Endothelial cell of umbilical vein (primary cell): ENCODE measurements around the gene SFMBT1. TPM values are rescaled to one million over a fixed set of nuclear protein-coding genes. Genes with fewer than 3 reads are reported as not detected.

Experiments
- BruUV-seq: library from RNA; stranded (reverse); fragments of 400-500 nt; replicated peaks from 2 replicates; lab custom pipeline; 2021; lab: Mats Ljungman, UMichigan
- CTCF ChIA-PET: fragments of 300-600, 350-600 bp; sonication (Branson Sonifier 250); formaldehyde crosslinking; loops from one replicate; lab custom pipeline; 2021; ENCODE audit warnings: antibody characterized with exemption, inconsistent platforms; lab: Charles Lee
- POLR2A ChIA-PET: fragments of 300-600, 350-600 bp; sonication (Branson Sonifier 250); formaldehyde crosslinking; loops from one replicate; lab custom pipeline; 2021; ENCODE audit warnings: antibody characterized with exemption, inconsistent platforms; lab: Charles Lee
- DNase-seq: peaks from one replicate; pipeline ENCODE4 v3.0.0-alpha.2; 2011; ENCODE audit warnings: low read depth, low spot score
- FAIRE-seq: peaks from 2 replicates; lab custom pipeline; 2011; peaks lifted over from hg19 to GRCh38; lab: Jason Lieb, UNC
- H2AFZ ChIP-seq: 2 replicates; pipeline ENCODE4 v1.6.0; 2012; ENCODE audit warnings: low read depth, low read length, control low read depth, inconsistent platforms
- H3K27ac ChIP-seq: 2 replicates; pipeline ENCODE4 v1.5.1; 2011; ENCODE audit warnings: low read depth, mild to moderate bottlenecking, control low read depth, low read length, moderate library complexity; ENCODE audit not compliant: insufficient read depth
- H3K27me3 ChIP-seq, 2 experiments: 2 replicates each; pipeline versions ENCODE4 v1.6.0 to v1.6.1; 2011; ENCODE audit warnings: low read length in 2 of 2, mixed read lengths in 1 of 2; ENCODE audit not compliant: control insufficient read depth in 2 of 2, insufficient read depth in 2 of 2
- H3K36me3 ChIP-seq, 2 experiments: 2 replicates in 1 of 2; 3 replicates in 1 of 2; pipeline ENCODE4 v1.5.1; 2011; ENCODE audit warnings: low read length in 2 of 2, mild to moderate bottlenecking in 1 of 2, moderate library complexity in 1 of 2; ENCODE audit not compliant: control insufficient read depth in 2 of 2, insufficient read depth in 2 of 2; ENCODE audit errors: extremely low read depth in 1 of 2
- H3K4me1 ChIP-seq: 3 replicates; pipeline ENCODE4 v1.5.1; 2011; ENCODE audit warnings: mild to moderate bottlenecking, low read length; ENCODE audit not compliant: control insufficient read depth, insufficient read depth; ENCODE audit errors: extremely low read depth
- H3K4me2 ChIP-seq: 2 replicates; pipeline ENCODE4 v1.6.1; 2011; ENCODE audit warnings: low read length, control low read depth, mixed read lengths; ENCODE audit not compliant: insufficient read depth
- H3K4me3 ChIP-seq, 3 experiments: fragments of 200-600 bp in 1 of 3; sonication (generic), shearing (Covaris generic) in 1 of 3; replicated peaks in 1 of 3; 2 replicates each; pipeline ENCODE4 v1.5.1; 2011 to 2016; ENCODE audit warnings: control low read depth in 3 of 3, low read length in 3 of 3, mild to moderate bottlenecking in 2 of 3, inconsistent platforms in 1 of 3, low read depth in 1 of 3, moderate library complexity in 1 of 3; ENCODE audit not compliant: insufficient read depth in 1 of 3
- H3K79me2 ChIP-seq: 2 replicates; pipeline ENCODE4 v1.6.0; 2012; ENCODE audit warnings: low read length, inconsistent platforms; ENCODE audit not compliant: control insufficient read depth, insufficient read depth
- H3K9ac ChIP-seq: replicated peaks from 2 replicates; pipeline ENCODE3; 2011; ENCODE audit warnings: low read length, control low read depth; ENCODE audit not compliant: insufficient read depth; ENCODE audit errors: extremely low read depth
- H3K9me1 ChIP-seq: replicated peaks from 3 replicates; pipeline ENCODE4 v1.6.0; 2011; ENCODE audit warnings: mild to moderate bottlenecking, low read length; ENCODE audit not compliant: control insufficient read depth, insufficient read depth; ENCODE audit errors: extremely low read depth
- H3K9me3 ChIP-seq: replicated peaks from 2 replicates; pipeline ENCODE4 v1.5.1; 2012; ENCODE audit warnings: low read length, inconsistent platforms; ENCODE audit not compliant: control insufficient read depth, insufficient read depth
- H4K20me1 ChIP-seq: replicated peaks from 2 replicates; pipeline ENCODE3; 2011; ENCODE audit warnings: mild to moderate bottlenecking, low read length; ENCODE audit not compliant: control insufficient read depth, insufficient read depth; ENCODE audit errors: extremely low read depth
- CTCF ChIP-seq, 2 donors: IDR thresholded peaks; 1 replicate in 1 of 2; 2 replicates in 1 of 2; pipeline ENCODE4 v1.5.1; 2011; ENCODE audit warnings: low read length in 2 of 2, mild to moderate bottlenecking in 2 of 2, moderate library complexity in 2 of 2, control low read depth in 1 of 2, inconsistent platforms in 1 of 2, low read depth in 1 of 2; ENCODE audit not compliant: insufficient read depth in 1 of 2; ENCODE audit errors: extremely low read depth in 1 of 2
- EZH2 ChIP-seq: IDR thresholded peaks from 2 replicates; pipeline ENCODE4 v1.6.1; 2012; ENCODE audit warnings: borderline replicate concordance, low read depth, mild to moderate bottlenecking, moderate library complexity, low read length, inconsistent platforms; ENCODE audit not compliant: severe bottlenecking
- FOS ChIP-seq: IDR thresholded peaks from 2 replicates; pipeline ENCODE4 v1.6.1; 2011; ENCODE audit warnings: mild to moderate bottlenecking, low read length, moderate library complexity, borderline replicate concordance; ENCODE audit not compliant: insufficient read depth
- GATA2 ChIP-seq: IDR thresholded peaks from 2 replicates; pipeline ENCODE4 v1.7.0; 2011; ENCODE audit warnings: low read depth, mild to moderate bottlenecking, moderate library complexity, mixed read lengths, low read length; ENCODE audit not compliant: insufficient read length, insufficient read depth
- JUN ChIP-seq: IDR thresholded peaks from 2 replicates; pipeline ENCODE4 v1.6.1; 2011; ENCODE audit warnings: borderline replicate concordance, low read depth; ENCODE audit not compliant: insufficient read length, insufficient read depth
- MAX ChIP-seq: IDR thresholded peaks from 2 replicates; pipeline ENCODE4 v1.6.1; 2011; ENCODE audit not compliant: insufficient read depth, insufficient read length
- MYC ChIP-seq: IDR thresholded peaks from one replicate; pipeline ENCODE4 v1.6.1; 2011; ENCODE audit warnings: mild to moderate bottlenecking, low read depth, low read length
- POLR2A ChIP-seq: IDR thresholded peaks from 2 replicates; pipeline ENCODE4 v1.6.1; 2012; ENCODE audit warnings: low read depth, mild to moderate bottlenecking, control low read depth, low read length
- POLR2AphosphoS5 ChIP-seq: IDR thresholded peaks from 2 replicates; pipeline ENCODE4 v1.6.1; 2012; ENCODE audit warnings: low read depth, mild to moderate bottlenecking, control low read depth, low read length, moderate library complexity; ENCODE audit not compliant: insufficient read depth
- dilution Hi-C: fragments of 300-500 bp; cut with MboI; formaldehyde crosslinking; loops from one replicate; pipeline ENCODE4 v1.15.0; 2019; ENCODE audit warnings: low sequenced_read_pairs; ENCODE audit not compliant: extremely low pct_ligation_motif_present
- intact Hi-C: fragments of 100-400 bp; cut with micrococcal nuclease; formaldehyde crosslinking; loops from one replicate; pipeline ENCODE4 v1.10.0; 2022
- polyA plus RNA-seq, 4 experiments: library from polyadenylated mRNA; depleted of rRNA in 3 of 4; stranded (reverse) in 3 of 4; unstranded in 1 of 4; fragments of >200 nt; gene quantifications; 2 replicates each; pipeline versions ENCODE4 v1.2.1 to v1.2.3, GENCODE V29; 2011 to 2012; ENCODE audit warnings: missing spikeins in 1 of 4
- total RNA-seq: library from RNA; stranded (reverse); gene quantifications from 2 replicates; pipeline ENCODE4 v1.2.3, GENCODE V29; 2021

The SFMBT1 gene
- total and polyA plus RNA-seq, 2 donors (not counting 3 experiments of a cell fraction or from before 2014, with no cell fraction given): 1.8 to 6.0 TPM

GRCh38 chr3:52880047-52880446, 165.8 kb downstream of the SFMBT1 start:
- no peak for DNase-seq
- FAIRE-seq: no peak
- no peak overlapping the region for H3K9ac ChIP-seq
- no peaks in the 10 kb centered on the region for H3K9me3 ChIP-seq
- dilution Hi-C loops (no loop called here), intact Hi-C loops (no loop called here)
- no peaks in the 10 kb centered on the region for H3K36me3 ChIP-seq
- no peaks in the 10 kb centered on the region for H3K4me1 ChIP-seq
- no peaks in the 10 kb centered on the region for H3K79me2 ChIP-seq
- H2AFZ ChIP-seq: no peak overlapping the region
- no peak overlapping the region for H3K4me2 ChIP-seq
- H4K20me1 ChIP-seq: no peaks in the 10 kb centered on the region
- H3K9me1 ChIP-seq: no peaks in the 10 kb centered on the region
- ChIA-PET CTCF (interaction anchor here (0.6 to 1.6 kb wide), 5 partner anchors 13 to 222 kb away, joined by 3 to 4 read pairs (median 3); no protein-coding TSS in a partner anchor), POLR2A (no interaction called here)
- TF ChIP-seq GATA2 (no peak), MYC (no peak), EZH2 (no peak), POLR2AphosphoS5 (no peak), POLR2A (no peak), CTCF (IDR thresholded peaks at IDR 0.05; ENCODE audit: extremely low read depth in 1 of 2, insufficient read depth in 1 of 2, low read depth in 1 of 2, low read length in 2 of 2) (no peak), JUN (no peak), MAX (no peak), FOS (no peak)
- H3K27ac ChIP-seq: no peak overlapping the region
- H3K4me3 ChIP-seq: no peak overlapping the region
- H3K27me3 ChIP-seq: no peaks in the 10 kb centered on the region
- BruUV-seq: no TSS peak
